Measurements from ENCODE around the gene RNF130. TPM values are rescaled to one million over a fixed set of nuclear protein-coding genes. Genes with fewer than 3 reads are reported as not detected.

RNF130 gene
- total RNA-seq, 1 donor from 2014 or later, result 52.1 TPM

GRCh38 chr5:180052211-180052818, 19.2 kb downstream of the RNF130 start:
- Mint-ChIP-seq H3K36me3 (peaks cover 5% of the 10 kb centered on the region), H3K9me3 (no peaks in the 10 kb centered on the region), H3K4me1 (ENCODE audit: unreplicated experiment) (peaks cover 52% of the 10 kb centered on the region), H3K27me3 (no peaks in the 10 kb centered on the region), H3K27ac (peak overlapping the region; percentile 24), H3K4me3 (no peak overlapping the region)
- TF ChIP-seq CTCF (conservative IDR thresholded peaks at IDR 0.05), result no peak
- no peak for DNase-seq (ENCODE audit: extremely low spot score, unreplicated experiment)

- peaks cover 4% of the 10 kb centered on the region for H3K9me3 Mint-ChIP-seq
- no peak for TF ChIP-seq CTCF (conservative IDR thresholded peaks at IDR 0.05)
- no peaks in the 10 kb centered on the region for H3K27me3 Mint-ChIP-seq
- peaks cover 52% of the 10 kb centered on the region for H3K4me1 Mint-ChIP-seq (ENCODE audit: unreplicated experiment)
- DNase-seq (ENCODE audit: extremely low spot score, unreplicated experiment), result no peak
- no peak overlapping the region for H3K27ac Mint-ChIP-seq
- peaks cover 14% of the 10 kb centered on the region for H3K36me3 Mint-ChIP-seq
- H3K4me3 Mint-ChIP-seq, result no peak overlapping the region
These were observed 21.2 kb downstream of the RNF130 start for GRCh38 chr5:180050121-180050940.

- Mint-ChIP-seq H3K4me3 (no peak overlapping the region), H3K27me3 (no peaks in the 10 kb centered on the region), H3K9me3 (peaks cover 4% of the 10 kb centered on the region), H3K27ac (no peak overlapping the region), H3K4me1 (ENCODE audit: unreplicated experiment) (peaks cover 48% of the 10 kb centered on the region), H3K36me3 (peaks cover 20% of the 10 kb centered on the region)
- no peak for TF ChIP-seq CTCF (conservative IDR thresholded peaks at IDR 0.05)
- DNase-seq (ENCODE audit: extremely low spot score, unreplicated experiment), result no peak
These were observed 22.4 kb downstream of the RNF130 start for GRCh38 chr5:180049185-180049548.

GRCh38 chr5:180047667-180048066, 23.9 kb downstream of the RNF130 start:
- Mint-ChIP-seq H3K27ac (no peak overlapping the region), H3K36me3 (peaks cover 20% of the 10 kb centered on the region), H3K27me3 (no peaks in the 10 kb centered on the region), H3K4me1 (ENCODE audit: unreplicated experiment) (peaks cover 45% of the 10 kb centered on the region), H3K4me3 (no peak overlapping the region), H3K9me3 (peaks cover 4% of the 10 kb centered on the region)
- DNase-seq (ENCODE audit: extremely low spot score, unreplicated experiment), result no peak
- no peak for TF ChIP-seq CTCF (conservative IDR thresholded peaks at IDR 0.05)

- TF ChIP-seq CTCF (conservative IDR thresholded peaks at IDR 0.05), result no peak
- no peak for DNase-seq (ENCODE audit: extremely low spot score, unreplicated experiment)
- peaks cover 26% of the 10 kb centered on the region for H3K36me3 Mint-ChIP-seq
- no peak overlapping the region for H3K27ac Mint-ChIP-seq
- H3K4me1 Mint-ChIP-seq (ENCODE audit: unreplicated experiment), result peaks cover 39% of the 10 kb centered on the region
- no peak overlapping the region for H3K4me3 Mint-ChIP-seq
- H3K27me3 Mint-ChIP-seq, result no peaks in the 10 kb centered on the region
- peaks cover 4% of the 10 kb centered on the region for H3K9me3 Mint-ChIP-seq
These were observed 24.9 kb downstream of the RNF130 start for GRCh38 chr5:180046656-180047055.
